CD4-positive, alpha-beta T cell treated with Interleukin-15 for 1 hour (primary cell): ENCODE results near the gene OR51E2.
"Not testable (repeated sequence)": the region's sequence is repeated elsewhere in the genome, so short reads cannot be mapped to it uniquely, and the experiment has no call there.

ENCODE experiments used
- DNase-seq: peaks from one replicate; pipeline ENCODE4 v3.0.0-alpha.2; 2020

OR51E2 gene

DNA sequence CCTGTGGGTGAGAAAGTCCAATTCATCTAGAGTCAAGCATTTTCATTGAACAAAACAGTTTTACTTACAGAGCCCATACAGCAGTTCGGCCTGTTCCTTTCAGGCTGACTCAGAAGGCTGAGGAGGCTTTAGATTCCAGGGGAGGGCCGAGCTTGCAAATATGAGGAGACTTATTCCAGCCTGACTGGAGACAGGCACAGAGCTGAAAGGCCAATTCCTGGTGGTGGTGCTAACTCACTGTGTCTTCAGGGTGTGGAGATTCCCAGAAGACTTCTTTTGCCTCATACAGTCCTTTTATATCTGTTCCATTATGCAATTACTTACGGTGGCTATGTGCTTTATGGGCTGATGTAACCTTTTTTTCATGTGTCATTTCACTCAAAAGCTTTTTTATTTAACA is at the start of gene OR51E2:
Gene OR51E2 (minus strand): TSS at position 269 of the 400 bp plus-strand sequence. CDS start 15,142 bp downstream, outside the sequence.
- no peak for DNase-seq

- DNase-seq = no peak
Measured at GRCh38 chr11:4740735-4741134, 43.1 kb upstream of the OR51E2 start.

DNA sequence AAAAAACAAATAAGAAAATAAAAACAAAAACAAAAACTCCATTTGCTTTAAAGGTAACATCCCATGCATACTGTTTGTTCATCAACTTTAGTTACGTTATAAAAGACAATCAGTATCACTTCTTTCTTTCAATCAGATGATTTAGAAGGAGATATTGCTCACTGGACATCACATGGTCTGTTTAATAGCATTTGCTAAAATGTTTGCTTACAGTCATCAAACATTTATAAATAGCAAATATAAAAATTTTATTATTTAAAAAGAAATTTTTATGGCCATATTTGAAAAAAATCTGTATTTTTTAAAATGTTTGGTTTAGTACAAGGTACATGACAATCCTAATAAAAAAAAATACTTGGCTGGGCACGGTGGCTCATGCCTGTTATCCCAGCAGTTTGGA is 29.5 kb upstream of the OR51E2 start:
- DNase-seq = no peak

DNA sequence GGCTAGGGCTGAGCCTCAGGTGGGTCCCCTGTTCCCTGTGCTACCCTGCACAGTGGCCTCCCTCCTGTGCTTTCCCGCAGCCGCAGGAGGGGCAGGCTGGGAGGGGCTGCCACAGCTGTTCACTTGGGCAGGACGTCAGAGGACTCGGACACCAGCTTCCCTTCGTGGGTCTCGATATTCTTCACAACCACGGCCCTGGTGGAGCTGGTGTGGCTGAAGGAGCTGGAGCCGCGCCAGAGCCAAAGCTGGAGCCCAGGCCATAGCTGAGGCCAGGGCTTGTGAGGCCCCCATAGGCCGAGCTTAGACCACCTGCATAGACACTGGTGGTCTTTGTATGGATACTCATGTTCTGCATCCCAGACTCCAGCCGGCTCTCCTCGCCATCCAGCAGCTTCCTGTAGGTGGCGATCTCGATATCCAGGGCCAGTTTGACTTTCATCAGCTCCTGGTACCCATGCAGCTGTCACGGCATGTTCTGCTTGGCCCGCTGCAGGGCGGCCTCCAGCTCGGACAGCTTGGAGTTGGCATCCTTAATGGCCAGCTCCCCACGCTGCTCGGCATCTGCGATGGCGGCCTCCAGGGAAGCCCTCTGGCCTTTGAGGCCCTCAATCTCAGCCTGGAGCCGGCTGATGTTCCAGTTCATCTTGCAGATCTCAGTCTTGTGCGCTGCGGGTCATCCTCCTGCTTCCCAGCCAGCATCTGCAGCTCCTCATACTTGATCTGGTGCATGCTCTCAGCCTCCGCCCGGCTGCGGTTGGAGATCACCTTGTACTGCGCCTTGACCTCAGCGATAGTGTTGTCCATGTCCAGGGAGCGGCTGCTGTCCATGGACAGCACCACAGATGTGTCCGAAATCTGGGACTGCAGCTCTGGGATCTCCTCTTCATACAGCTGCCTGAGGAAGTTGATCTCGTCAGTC is 25.2 kb upstream of the OR51E2 start:
- not testable (repeated sequence) for DNase-seq

DNA sequence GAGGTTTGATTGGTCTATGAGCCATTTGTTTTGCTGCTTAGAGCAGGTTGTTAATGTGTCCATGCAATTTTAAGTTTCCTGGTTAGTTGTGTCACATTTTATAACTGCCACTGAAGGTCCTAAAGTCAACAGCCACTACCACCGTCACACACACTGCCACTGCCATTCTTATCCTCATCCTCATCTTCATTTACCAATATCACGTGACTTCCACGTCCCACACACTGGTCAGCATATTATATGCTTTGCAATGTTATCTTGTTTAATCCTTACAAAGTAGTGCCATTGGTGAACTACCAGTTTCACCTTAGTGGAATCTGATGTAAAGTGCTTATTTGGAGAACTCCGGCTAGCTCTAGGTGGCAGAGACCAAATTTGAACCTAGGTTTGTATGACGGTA is 16.6 kb upstream of the OR51E2 start:
- DNase-seq = no peak

- no peak for DNase-seq
Measured at GRCh38 chr11:4713241-4713640, 15.6 kb upstream of the OR51E2 start.

DNA sequence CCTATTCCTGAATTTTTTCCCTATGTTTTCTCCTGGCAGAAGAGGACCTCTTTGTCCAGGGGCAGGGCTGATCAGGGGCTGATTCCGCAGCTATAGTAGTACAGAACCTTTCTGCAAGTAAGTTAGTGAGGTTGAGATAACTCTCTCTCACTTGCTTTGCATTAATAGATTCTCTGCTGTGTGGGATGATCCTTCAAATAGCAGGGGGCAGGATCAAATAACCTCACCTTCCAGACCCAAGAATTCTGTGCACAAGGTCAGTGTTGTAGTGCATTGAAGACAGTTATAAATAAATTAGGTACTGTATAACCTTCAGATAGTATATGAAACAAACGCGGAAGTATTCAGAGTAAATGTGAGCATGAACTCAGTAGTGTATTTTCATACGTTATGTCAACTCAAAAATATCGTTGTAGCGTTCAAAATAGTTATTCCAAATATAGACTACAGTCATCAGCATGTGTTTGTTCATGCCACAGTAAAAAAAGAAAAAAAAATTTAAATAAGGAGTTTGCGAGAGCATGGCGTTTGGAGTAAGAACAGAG is 7.2 kb upstream of the OR51E2 start:
- no peak for DNase-seq

DNA sequence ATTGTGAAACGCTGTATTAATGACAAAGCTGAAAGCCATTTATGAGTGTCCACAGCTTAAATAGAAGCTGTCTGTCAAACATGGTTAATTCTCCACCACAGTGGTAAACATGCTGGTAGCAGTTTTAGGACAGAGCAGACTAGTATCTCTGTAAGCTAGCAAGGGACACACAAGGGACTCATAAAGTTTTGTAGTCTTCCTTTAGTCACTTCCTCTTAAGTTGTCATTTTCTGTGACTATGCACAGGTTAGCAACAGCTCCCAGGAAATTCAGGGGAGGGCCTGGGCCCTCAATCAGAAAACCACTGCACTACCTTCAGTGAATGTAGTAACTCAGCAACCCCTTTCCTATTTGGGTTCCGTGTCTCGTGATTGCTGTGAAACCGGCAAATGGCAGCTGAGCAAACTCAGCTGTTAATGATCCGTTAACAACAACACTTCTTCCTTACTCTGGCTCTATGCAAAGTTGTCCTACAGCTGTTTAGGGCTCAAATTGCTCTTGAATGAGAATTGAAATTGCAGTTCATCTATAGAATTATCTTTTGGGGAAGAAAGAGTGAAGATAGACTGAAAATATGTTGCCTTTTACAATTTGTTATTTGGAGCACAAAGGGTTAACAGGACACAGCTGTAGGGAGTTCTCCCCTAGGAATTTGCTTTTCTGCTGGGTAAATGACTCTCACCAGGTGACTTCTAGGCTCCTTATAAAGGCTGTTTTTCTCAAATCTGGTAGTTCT is 6.6 kb upstream of the OR51E2 start, which contains the start of gene MMP26:
Gene MMP26 (plus strand): TSS at position 731 of the 736 bp plus-strand sequence.
- no peak for DNase-seq

DNA sequence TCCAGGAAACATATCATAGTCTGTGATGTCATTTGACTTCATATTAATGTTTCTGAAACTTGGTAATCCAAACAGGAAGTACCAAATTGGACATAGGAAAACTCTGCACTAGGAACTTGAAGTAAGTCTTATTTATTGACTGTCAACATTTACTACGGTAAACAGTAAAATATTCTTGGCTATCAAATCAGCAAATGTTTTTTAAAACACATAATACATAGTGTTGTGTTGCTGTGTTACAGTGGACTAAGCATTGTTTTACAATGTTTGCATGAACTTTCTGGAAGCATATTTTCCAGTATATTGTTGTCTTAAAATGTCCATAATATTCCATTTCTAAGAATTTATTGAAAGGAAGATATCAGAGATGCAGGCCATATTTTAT is 2.8 kb upstream of the OR51E2 start:
- DNase-seq = no peak

DNA sequence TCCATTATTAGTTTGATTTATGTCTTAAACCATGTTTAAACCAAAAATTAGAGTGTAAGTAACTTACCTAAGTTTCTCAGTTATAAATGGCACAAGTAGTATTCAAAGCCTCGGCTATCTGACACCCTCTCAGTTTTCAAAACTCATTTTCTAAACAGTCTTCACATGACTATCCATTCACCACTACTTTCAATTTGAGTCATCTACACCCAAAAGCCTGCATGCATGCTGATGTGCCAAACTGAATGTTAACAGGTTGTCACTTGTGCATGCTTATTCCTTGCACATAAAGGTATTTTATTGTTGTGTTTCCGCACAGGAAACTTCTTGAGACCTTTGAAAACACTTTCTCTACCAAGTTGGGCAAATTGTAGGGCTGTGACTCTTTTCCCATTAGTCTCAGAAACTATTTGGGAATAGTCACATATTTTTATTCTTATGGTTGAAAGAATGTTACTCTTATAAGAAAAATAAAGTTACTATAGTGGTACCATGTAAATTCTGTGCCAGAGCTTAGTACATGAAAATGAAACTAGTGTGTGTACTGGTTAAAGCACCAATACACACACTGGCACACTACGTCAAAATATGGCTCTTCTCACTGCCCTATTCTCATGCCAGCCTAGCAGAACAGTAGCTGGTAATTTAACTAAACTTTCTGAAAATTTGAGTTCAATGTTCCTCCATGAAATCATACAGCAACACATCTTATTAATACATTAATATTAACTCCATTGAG is 2.2 kb upstream of the OR51E2 start:
- DNase-seq = no peak

DNA sequence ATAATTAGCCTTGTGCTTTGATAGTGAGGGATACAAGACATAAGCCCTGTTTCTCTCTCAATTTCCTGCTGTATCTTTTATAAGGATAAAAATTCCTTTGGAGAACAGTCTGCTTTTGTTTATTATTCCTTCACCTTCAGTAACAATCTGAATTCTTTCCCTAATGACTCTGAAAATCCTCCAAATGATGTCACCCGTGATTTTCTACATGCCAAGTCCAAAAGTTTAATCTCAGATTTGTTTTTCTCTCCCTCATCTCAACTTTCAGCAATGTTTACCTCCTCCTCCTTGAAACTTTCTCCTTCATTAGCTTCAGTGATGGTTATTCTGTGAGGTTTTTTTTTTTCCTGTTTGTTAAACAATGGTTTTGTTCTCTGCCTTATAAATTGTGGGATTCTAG is 2.2 kb downstream of the OR51E2 start:
- no peak for DNase-seq

DNA sequence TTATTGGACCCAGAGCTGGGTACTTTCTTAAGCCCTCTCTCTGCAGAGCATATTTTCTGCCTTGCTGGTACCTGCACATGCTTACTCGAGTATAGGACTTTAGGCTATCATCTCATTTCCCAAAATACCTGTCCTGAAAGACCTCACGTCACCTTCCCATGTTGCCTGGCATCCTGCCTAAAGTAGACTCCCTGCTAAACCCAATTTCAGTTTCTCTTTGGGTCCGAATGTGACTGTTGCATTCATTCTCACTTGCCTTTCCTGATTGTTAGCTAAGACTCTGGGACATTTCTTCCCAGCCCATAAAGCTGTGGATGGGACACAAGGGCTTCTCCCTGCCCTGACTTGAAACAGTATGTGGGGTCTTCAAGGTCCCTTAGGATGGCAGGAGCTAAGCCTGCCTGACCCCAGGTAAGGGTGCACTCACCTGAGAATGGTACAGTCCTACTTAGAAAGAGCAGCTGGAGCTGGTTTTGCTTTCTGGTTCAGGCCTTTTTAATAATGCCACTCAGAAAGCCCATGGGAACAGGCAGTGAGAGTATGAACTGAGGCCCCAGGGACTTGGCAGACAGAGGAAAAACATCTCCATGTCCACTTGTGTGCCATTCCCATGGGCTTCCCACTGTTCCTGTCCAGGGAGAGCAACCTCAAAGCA is 12.9 kb downstream of the OR51E2 start:
- no peak for DNase-seq

- no peak for DNase-seq
Measured at GRCh38 chr11:4682623-4683419, 14.8 kb downstream of the OR51E2 start.

- DNase-seq = no peak
Measured at GRCh38 chr11:4680341-4680740, 17.3 kb downstream of the OR51E2 start.

- DNase-seq = no peak
Measured at GRCh38 chr11:4677948-4678347, 19.7 kb downstream of the OR51E2 start.

- DNase-seq = no peak
Measured at GRCh38 chr11:4673781-4674180, 23.9 kb downstream of the OR51E2 start.

- DNase-seq = no peak
Measured at GRCh38 chr11:4672470-4672869, 25.2 kb downstream of the OR51E2 start.

- no peak for DNase-seq
Measured at GRCh38 chr11:4671741-4672140, 25.9 kb downstream of the OR51E2 start.

GRCh38 chr11:4665424-4665823 is 32.2 kb downstream of the OR51E2 start:
- no peak for DNase-seq

DNA sequence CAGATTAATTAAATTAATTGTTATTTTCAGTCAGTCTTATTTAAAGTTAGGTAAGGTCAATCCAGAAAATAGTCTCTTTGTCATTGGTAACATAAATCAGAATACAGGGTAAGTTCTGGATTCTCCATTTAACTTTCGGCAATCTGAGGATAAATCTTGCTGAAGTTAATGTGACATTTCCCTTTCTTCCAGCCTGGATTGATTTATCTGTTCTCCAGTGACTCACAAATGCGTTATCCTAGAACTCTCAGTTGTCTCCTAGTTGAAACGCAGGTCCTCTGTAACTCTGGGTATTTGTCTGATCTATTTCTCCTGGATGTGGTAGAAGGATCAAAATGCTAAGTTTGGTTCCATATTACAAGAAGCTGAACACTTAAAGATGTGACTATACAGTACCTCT is 32.9 kb downstream of the OR51E2 start:
- no peak for DNase-seq

DNA sequence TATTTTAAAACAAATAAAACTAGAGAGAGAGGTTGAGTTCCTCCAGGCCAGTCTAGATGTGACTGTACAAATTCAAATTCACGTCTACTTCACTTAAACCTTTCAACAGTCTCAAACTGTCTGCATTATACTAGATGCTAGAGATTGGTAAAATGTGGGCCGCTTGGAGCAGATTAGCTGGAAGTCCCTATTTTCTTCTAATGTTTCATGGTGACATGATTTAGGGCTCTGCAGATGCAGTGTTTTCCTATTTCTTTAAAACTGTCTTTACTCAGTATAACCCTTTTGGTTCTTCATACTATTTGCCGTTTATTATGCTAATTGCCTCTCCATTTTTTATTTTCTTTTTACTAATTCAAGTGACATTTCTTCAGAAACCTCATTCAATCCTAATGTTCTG is 33.5 kb downstream of the OR51E2 start:
- DNase-seq = no peak

DNA sequence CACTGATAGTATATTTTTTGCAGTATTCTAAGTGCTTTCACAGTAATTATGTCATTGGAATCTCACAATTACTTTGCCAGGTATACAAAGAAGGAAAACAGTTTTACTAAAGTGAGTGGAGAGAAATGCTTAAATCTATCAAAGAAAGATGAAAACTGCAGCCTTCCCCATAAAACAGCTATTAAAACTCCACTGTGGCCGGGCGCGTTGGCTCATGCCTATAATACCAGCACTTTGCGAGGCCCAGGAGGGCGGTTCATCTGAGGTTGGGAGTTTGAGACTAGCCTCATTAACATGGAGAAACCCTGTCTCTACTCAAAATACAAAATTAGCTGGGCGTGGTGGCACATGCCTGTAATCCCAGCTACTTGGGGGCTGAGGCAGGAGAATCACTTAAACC is 34.8 kb downstream of the OR51E2 start:
- DNase-seq = no peak
